ENCODE data around the gene ITFG1.
"Not testable (repeated sequence)": the region's sequence is repeated elsewhere in the genome, so short reads cannot be mapped to it uniquely, and the experiment has no call there.

The ITFG1 gene

DNA sequence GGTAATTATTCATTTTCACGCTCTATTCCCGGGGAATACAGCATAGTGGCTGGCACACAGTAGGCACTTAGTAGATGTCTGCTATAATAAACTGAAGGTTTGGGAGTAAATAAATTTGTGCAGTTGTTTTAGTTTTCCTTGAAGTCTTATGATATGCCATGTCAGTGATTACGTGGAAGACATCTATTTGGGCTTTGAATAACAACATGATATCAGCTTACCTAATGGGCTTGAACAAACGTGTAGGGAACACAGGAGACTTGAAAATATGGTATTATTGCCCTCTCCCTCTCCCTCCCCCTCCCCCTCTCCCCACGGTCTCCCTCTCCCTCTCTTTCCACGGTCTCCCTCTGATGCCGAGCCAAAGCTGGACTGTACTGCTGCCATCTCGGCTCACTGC lies 280.8 kb downstream of the ITFG1 start:
- TF ChIP-seq, protein P1, sequence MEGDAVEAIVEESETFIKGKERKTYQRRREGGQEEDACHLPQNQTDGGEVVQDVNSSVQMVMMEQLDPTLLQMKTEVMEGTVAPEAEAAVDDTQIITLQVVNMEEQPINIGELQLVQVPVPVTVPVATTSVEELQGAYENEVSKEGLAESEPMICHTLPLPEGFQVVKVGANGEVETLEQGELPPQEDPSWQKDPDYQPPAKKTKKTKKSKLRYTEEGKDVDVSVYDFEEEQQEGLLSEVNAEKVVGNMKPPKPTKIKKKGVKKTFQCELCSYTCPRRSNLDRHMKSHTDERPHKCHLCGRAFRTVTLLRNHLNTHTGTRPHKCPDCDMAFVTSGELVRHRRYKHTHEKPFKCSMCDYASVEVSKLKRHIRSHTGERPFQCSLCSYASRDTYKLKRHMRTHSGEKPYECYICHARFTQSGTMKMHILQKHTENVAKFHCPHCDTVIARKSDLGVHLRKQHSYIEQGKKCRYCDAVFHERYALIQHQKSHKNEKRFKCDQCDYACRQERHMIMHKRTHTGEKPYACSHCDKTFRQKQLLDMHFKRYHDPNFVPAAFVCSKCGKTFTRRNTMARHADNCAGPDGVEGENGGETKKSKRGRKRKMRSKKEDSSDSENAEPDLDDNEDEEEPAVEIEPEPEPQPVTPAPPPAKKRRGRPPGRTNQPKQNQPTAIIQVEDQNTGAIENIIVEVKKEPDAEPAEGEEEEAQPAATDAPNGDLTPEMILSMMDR (IDR thresholded peaks at IDR 0.05; ENCODE audit: insufficient read depth, missing control alignments) = no peak
- DNase-seq (ENCODE audit: insufficient read length, low spot score) (no peak), FAIRE-seq (no peak)

DNA sequence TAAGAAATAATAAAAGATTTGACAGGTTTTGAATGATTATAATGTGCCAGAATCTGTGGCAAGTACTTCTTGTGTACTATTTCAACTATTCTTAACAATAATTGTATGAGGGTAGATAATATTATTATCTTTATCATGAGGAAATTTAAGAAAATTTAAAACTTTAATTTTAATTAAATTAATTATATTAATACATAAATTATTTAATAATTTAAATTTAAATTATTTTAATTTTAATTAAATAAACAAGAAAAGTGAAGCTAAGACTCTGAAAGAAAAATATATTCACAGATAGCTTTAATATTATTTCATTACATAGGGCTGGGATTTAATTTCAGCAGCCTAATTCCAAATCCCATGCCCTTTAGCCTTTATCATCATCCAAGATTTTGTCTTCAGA lies 285.7 kb downstream of the ITFG1 start:
- FAIRE-seq = no peak
- no peak for DNase-seq (ENCODE audit: insufficient read length, low spot score)
- TF ChIP-seq, protein P1 (IDR thresholded peaks at IDR 0.05; ENCODE audit: insufficient read depth, missing control alignments) = no peak

DNA sequence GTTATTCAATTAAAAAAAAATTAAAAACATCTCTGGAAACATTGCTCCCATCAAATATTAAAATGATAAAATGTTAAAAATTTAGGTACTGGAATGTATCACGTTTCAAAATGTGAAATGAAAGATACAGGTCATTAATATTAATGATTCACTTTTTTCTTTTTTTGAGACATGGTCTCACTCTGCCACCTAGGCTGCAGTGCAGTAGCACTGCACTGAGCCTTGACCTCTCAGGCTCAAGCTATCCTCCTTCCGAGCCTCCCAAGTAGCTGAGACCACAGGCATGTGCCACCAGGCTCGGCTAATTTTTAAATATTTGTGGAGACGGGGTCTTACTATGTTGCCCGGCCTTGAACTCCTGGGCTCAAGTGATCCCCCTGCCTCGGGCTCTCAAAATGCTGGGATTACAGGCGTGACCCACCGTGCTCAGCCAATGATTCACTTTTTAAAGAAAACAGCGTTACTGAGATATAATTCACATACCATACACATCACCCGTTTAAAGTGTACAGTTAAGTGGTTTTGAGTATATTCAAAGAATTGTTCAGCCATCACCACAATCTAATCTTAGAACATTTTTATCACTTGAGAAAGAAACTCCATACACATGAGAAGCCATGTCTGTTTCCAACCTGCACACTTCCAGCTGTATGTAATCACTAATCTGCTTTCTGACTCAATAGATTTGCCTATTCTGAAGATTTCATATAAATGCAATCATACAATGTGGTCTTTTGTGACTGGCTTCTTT lies 298.0 kb downstream of the ITFG1 start:
- FAIRE-seq = no peak
- TF ChIP-seq, protein P1 (IDR thresholded peaks at IDR 0.05; ENCODE audit: insufficient read depth, missing control alignments) = peak; percentile 6
- no peak for DNase-seq (ENCODE audit: insufficient read length, low spot score)

DNA sequence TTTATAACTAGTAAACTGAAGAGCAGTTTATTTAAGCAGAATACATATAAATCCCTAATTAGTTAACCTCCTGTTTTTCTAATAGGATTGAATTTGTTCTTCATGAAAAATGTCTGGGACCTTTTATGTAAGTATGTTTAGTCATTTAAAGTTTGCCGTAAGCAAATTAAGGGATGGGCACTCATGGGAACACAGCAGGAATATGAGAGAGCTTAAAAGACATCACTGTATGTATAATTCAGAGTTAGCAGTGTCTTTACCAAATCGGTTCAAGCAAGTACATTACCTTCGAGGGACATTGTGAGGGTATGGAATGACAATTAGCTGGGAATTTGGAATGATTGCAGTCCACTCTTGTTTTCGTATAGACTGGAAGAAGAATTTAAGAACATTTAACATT lies 299.4 kb downstream of the ITFG1 start:
- no peak for DNase-seq (ENCODE audit: insufficient read length, low spot score)
- no peak for FAIRE-seq

DNA sequence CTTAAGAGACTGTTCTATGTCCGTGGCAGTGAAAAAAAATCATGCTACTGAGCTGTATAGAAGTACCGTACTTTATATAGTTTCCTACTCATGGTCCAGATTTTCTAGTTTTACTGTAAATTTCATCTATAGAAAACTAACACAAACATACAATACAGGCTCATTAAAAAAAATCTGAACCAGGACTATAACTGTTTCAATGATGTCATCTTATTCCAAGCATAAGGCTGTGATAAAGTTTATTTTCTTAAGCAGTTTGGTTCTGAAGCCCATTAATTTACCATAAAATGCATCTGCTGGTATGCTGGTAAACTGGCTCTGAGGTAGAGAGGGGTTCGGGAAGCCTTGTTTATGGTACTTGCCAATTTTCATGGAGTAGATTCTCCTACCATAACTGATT lies 300.4 kb downstream of the ITFG1 start:
- FAIRE-seq = no peak
- TF ChIP-seq, protein P1 (IDR thresholded peaks at IDR 0.05; ENCODE audit: insufficient read depth, missing control alignments) = no peak
- DNase-seq (ENCODE audit: insufficient read length, low spot score) = no peak

More for the DNA sequence above, 299.4 kb downstream of the ITFG1 start:
- TF ChIP-seq, protein P1 (IDR thresholded peaks at IDR 0.05; ENCODE audit: insufficient read depth, missing control alignments) = no peak

DNA sequence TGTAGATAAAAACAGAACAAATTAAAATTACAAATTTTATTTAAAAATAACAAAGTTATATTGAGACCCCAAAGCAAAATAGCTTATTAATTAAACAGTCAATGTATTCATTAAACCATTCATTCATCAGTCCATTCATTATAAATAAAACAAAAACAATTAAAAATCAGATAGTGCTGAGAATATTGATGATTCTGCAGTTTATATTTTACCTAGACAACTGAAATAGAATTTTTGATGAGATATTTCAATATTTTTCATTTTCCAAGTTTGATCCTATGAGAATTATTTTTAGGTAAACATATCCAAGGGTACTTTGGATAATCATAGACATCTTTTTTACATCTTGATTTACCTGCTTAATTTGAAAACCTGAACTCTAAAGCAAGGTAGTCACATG lies 301.9 kb downstream of the ITFG1 start:
- DNase-seq (ENCODE audit: insufficient read length, low spot score) = no peak
- no peak for FAIRE-seq
- TF ChIP-seq, protein P1 (IDR thresholded peaks at IDR 0.05; ENCODE audit: insufficient read depth, missing control alignments) = no peak

DNA sequence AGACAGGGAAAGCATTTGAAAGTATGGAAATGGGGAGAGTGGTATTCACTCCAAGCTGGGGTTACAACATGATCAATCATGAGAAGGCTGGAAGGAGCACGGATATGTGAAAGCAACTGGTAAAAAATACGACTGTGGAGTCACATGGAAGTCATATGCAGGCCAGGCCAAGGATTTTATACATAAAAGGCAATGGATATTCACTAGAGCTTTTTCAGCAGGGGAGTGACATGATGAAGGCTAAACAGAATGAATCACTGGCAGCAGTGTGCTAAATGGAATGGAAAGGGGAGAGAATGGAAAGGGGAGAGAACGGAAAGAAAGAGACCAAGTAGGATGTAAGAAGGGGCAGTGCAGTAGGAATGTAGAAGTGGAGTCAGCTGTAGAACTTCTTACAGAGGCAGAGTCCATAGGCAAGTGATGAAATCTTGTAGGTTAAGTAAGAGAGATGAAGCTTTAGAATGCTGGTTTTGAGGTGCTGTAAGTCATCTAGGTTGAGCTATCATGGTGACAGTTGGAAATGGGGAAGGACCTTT lies 304.1 kb downstream of the ITFG1 start:
- no peak for FAIRE-seq
- no peak for DNase-seq (ENCODE audit: insufficient read length, low spot score)
- TF ChIP-seq, protein P1 (IDR thresholded peaks at IDR 0.05; ENCODE audit: insufficient read depth, missing control alignments) = no peak

DNA sequence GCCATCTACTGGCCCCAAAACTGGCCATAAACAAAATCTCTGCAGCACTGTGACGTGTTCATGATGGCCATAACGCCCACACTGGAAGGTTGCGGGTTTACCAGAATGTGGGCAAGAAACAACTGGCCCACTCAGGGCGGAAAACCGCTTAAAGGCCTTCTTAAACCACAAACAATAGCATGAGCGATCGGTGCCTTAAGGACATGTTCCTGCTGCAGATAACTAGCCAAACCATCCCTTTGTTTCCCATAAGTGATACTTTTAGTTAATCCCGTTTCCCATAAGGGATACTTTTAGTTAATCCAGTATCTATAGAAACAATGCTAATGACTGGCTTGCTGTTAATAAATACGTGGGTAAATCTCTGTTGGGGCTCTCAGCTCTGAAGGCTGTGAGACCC lies 308.4 kb downstream of the ITFG1 start:
- not testable (repeated sequence) for FAIRE-seq

More for the DNA sequence above, 308.4 kb downstream of the ITFG1 start:
- not testable (repeated sequence) for DNase-seq (ENCODE audit: insufficient read length, low spot score)

All from D721Med (cell line).